HG03354 (cell line): Measurements from ENCODE around the gene CNEP1R1.
"Not testable (repeated sequence)": the region's sequence is repeated elsewhere in the genome, so short reads cannot be mapped to it uniquely, and the experiment has no call there.

ENCODE experiments used
- ATAC-seq: cut with Tn5 transposase; IDR thresholded peaks from one replicate; pipeline ENCODE4 v1.9.1; 2021; ENCODE audit warnings: mild to moderate bottlenecking; ENCODE audit not compliant: unreplicated experiment, poor library complexity, severe bottlenecking

The CNEP1R1 gene

DNA sequence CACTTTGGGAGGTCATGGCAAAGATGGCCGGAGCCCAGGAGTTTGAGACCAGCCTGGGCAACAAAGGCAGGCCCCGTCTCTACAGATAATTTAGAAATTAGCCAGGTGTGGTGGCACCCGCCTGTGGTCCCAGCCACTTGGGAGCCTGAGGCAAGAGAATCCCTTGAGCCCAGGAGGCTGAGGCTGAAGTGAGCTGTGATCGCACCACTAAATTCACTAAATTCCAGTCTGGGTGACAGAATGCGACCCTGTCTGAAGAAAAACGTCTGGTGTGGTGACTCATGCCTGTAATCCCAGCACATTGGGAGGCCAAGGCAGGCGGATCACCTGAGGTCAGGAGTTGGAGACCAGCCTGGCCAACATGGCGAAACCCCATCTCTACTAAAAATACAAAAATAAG, 10.8 kb upstream of the CNEP1R1 start:
- ATAC-seq, result not testable (repeated sequence)

DNA sequence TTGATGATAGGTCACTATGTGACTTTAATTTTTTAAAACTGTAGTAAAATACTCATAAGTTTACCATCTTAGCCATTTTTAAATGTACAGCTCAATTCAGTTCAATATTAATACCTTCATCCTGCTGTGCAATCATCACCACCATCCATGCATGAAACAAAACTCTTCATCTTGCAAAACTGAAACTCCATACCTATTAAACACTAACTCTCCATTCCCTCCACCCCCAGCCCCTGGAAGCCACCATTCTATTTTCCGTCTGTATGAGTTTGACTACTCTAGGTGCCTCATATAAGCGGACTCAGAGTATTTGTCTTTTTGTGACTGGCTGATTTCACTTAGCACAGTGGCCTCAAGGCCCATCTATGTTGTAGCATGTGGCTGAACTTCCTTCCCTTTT, 9.4 kb upstream of the CNEP1R1 start:
- ATAC-seq, result peak; percentile 50

DNA sequence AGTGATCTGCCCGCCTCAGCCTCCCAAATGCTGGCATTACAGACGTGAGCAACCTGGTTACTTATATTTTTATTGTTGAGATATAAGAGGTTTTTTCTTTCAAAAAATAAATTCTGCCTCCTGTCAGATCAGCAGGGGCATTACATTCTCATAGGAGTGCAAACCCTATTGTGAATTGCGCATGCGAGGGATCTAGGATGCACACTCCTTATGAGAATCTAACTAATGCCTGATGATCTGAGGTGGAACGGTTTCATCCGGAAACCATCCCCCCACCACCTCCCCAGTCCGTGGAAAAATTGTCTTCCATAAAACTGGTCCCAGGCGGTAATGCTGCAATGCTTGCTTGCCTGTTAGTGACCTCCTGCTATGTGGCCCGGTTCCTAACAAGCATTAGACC, 7.5 kb upstream of the CNEP1R1 start:
- no peak for ATAC-seq

DNA sequence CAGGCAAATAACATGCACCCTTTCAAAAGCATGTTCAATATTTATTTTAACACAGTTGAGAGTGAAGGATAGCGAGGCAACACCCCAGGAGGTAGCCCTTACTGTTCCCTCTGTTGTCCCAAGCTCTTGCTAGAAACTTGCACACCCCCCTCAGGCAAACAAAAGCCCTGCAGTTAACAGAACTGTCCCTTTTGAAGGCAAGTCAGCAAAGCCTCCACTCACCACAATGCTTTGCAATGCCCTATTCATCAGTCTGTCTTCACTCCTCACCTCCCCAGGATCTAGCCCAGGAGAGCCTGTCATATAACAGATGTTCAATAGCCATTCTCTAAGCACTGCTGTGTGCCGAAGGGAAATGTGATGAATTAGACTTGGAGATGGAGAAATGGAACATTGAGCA, 3.5 kb upstream of the CNEP1R1 start:
- ATAC-seq, result no peak

DNA sequence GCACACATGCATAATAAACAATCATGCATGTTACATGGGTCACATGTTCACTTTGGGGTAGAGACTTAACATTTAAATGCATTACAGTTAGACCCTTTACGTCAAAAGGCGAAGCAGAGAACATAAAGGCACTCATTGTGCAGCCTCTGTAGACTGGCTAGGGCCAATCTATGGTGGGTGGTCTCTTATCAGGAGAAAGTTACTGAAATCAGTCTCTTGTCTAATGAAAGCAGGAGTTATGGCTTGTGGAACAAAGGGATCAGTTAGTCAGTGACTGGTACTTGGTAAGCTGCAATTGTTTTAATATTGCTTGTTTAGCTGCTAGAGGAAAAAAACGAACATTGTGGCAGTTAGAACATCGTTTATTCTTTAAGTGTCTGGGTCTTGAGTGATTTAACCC, 1.4 kb upstream of the CNEP1R1 start:
- no peak for ATAC-seq

DNA sequence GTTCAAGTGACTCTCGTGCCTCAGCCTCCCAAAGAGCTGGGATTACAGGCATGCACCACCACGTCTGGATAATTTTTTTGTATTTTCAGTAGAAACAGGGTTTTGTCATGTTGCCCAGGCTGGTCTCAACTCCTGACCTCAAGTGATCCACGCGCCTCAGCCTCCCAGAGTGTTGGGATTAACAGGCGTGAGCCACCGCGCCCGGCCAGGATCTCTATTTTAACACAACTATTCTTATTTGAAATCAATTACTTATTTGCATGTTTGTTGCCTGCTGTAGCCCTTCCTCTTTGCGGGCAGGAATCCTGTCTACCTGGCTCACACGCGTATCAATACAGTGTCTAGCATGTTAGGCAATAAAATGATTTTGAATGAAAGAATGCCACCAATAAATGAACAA, 818 bp upstream of the CNEP1R1 start:
- no peak for ATAC-seq

DNA sequence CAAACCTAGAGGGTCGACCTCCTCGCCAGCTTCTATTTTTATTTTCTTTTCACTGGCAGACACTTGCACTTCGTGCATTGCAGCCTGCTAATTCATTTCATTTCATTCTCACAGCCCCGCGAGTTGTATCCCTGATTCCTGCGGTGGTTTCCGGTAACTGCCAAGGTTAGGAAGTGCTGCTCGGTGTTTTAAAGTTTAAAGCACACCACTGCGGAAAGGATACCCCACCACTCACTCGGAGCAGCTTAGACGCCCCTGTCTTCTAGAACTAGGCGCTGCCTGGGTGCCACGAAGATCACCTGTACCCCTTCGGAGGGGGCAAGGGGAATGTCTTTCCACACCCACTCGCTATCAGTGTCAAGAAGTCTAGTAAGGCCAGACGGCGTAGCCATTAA, 509 bp downstream of the CNEP1R1 start:
- ATAC-seq, result peak; percentile 16

DNA sequence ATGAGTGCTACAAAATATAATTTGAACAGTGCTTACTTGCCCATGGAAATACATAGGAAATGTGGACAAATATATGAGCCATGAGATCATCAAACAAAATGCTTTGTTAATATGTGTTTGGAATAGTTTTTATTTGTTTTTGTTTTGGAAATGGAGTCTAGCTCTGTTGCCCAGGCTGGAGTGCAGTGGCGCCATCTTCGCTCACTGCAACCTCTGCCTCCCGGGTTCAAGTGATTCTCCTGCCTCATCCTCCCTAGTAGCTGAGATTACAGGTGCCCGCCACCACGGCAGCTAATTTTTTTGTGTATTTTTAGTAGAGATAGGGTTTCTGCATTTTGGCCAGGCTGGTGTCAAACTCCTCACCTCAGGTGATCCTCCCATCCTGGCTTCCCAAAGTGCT, 2.8 kb downstream of the CNEP1R1 start:
- ATAC-seq, result no peak

DNA sequence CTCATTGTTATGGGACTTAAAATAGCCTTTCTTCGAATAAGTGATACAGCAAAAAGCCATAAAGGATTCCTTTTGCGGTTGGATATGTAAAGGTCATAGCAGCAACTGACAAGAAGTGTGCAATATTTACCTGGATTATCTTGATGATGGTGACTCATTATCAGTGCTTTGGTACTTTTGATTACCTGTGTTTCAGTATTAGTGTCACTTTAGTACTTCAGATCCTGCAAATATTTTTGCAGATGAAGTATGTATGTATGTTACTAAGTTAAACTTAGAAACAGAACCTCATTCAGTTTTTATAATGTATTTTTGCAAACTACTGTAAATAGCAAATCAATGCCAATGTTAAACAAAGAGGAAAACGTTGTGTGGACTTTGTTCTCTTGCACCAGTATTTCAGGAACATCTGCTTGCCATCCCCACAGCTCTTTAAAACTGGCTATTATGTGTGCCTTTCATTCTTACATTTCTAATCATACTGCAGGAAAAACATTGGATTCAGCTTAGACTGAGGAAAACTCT, 10.5 kb downstream of the CNEP1R1 start:
- no peak for ATAC-seq

DNA sequence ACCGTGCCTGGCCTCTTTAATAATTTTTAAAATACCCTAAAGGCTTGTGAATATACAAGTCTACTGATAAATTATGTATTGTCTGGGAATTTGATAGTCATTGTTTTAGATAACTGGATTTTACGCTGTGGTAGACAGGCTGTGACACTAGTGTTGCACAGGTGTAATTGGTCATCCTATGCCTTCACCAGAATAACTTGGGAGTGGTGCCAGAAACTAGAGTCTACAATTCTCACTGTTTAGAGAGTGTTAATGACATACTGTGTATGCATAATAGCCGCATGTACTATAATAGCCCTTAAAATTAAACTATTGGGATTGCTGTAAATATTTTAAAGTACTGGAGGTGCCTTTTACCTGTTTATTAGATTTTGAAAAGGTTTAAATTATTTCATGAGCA, 11.4 kb downstream of the CNEP1R1 start:
- ATAC-seq, result no peak

DNA sequence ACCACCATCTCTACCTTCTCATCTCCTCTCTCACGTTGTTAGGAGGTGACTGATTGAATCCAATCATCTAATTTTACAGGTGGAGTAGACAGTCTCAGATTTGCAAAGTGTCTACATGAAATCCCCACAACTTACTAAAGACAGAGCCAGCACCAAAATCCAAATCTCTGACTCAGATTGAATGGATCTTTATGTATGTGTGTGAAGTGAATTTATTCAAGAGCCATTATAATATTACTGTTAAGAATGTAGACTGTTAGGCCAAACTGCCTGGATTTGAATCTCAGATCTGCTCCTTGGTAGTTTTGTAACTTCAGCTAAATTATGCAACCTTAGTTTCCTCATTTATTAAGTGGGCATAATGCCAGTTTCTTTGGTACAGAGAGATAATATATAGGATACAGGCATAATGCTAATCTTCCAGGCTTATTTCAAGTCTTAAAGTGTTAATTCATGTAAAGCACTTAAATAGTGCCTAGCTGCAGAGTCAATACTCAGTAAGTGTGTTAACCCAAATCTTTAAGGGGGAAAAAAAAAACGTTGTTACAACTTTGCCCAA, 12.7 kb downstream of the CNEP1R1 start:
- no peak for ATAC-seq

DNA sequence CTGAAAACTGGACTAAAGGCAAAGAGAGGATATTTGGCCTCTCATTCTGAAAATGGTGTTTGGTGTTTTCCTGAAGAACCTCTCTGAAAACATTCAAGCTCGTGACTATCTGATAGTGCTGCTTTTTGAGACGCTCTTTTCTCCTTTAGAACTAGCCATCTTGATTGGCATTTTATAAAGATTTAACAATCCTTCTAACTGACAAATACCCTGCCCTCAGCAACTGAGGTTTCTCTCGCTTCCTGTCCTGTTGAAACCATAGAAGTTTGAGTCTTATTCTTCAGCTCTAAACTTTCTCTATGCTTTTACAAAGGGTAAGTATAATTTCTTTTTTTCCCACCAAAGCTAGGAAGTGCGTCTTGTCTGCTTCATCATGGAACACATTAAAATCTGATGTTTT, 13.3 kb downstream of the CNEP1R1 start:
- no peak for ATAC-seq

DNA sequence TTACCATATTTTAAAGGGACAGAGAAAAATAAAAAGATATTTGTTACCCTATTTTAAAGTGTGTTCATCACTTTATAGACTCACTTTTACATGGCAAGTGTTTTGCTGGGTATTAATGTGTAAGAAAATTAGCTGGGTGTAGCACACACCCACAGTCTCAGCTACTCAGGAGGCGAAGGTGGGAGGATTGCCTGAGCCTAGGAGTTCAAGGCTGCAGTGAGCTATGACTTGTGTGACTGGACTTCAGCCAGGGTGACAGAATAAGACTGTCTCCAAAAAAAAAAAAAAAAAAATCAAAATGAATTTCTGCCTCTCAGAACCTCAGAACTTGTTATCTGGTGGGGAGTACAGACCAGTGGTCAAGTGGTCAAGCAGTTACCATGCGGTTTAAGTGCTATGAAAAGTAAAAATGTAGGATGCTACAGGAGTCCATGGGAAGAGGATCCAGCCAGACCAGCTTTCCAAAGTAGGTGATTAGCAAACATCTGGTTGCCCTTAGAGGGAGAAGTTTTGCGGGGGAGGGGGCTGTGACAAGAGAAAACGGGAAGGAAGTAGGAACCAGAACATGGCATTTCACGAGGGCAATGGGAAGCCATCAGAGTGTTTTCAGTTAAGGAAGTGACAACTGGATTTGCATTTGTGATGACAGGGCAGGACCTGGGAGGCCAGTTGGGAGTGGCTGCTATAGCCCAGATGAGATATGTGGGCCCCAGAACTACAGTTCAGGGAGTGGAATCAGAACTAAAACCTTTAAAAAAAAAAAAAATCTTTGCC, 13.9 kb downstream of the CNEP1R1 start:
- ATAC-seq, result no peak

DNA sequence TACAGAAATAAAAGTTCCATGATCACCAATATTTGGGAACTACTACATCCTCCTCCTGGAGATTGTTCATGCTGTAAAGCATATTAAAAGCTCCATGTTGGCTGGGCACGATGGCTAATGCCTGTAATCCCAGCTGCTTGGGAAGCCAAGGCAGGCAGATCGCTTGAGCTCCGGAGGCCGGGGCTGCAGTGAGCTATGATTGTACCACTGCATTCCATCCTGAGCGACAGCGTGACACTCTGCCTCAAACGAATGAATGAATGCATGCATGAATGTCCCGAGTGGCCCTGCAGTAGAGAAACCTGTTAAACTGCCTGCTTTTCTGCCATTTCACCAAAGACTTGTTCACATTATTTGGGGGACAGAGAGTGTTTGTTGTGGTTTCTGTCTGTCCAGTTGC, 15.0 kb downstream of the CNEP1R1 start:
- no peak for ATAC-seq

DNA sequence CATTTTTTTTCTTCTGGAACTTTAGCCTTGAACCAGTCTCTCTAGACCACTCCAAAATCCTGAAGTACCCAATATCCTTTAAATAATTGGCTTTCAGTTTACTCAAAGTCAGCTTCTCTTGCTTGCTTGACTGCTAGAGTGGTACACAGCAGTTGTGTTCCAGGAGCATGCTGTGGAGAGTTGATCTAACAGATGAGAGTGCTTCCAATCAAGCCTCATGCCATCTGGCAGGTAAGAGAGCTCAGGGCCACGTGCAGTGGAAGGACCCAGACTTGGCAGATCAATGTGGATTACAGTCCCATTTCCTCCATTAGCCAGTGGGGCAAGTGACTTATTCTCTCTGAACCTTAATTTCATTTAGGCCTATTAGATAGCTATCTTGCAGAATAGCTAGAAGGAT, 15.7 kb downstream of the CNEP1R1 start:
- ATAC-seq, result no peak

DNA sequence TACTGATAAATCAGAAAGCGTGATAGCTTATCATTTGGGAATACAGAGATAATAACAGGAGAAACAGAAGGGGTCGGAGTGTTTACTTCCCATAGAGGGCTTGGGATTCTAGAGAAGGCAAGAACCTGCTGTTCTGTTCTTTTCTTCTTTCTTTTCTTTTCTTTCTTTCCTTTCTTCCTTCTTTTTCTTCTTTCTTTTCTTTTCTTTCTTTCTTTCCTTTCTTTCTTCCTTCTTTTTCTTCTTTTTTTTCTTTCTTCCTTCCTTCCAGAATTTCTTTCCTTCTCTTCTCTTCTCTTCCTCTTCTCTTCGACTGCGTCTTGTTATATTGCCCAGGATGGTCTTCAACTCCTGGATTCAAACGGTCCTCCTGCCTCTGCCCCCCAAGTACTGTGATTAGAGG, 18.3 kb downstream of the CNEP1R1 start:
- ATAC-seq, result no peak

DNA sequence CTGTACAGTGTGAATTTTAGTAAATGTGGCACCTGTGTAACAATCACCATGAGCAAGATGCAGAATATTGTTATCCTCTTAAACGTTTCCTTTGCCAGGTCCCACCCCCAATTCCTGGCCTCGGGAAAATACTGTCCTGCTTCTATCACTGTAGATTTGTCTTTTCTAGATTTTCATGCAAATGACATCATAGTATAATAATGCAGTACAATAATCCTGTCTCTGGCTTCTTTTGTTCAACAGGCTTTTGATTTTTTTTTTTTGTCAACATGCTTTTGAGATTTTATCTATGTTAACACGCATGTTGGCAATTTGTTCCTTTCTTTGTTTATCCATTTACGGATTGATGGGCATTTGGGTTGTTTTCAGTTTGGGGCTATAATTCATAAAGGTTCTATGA, 20.4 kb downstream of the CNEP1R1 start:
- ATAC-seq, result no peak

DNA sequence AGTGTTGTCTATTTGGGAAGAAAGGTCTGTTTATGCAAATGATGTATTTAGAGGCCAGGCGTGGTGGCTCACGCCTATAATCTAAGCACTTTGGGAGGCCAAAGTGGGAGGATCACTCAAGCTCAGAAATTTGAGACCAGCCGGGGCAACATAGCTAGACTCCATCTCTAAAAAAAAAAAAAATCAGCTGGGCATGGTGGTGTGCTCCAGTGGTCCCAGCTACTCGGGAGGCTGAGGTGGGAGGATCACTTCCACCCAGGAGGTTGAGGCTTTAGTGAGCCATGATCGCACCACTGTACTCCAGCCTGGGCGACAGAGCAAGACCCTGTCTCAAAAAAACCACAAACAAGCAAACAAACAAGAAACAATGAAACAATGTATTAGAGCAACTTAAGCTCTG, 21.8 kb downstream of the CNEP1R1 start:
- no peak for ATAC-seq

DNA sequence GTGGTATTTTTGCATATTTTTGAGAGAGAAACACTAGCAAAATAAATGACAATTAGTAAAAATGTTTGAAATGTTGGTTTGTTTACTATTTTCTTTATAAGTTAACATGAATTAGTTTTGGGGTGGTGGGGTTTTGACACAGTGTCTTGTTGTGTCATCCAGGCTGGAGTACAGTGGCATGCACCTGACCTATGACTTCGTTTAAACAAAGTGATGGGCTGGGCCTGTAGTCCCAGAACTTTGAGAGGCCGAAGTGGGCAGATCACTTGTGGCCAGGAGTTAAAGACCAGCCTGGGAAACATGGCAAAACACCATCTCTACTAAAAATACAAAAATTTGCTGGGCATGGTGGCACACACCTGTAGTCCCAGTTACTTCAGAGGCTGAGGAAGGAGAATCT, 22.8 kb downstream of the CNEP1R1 start:
- no peak for ATAC-seq

DNA sequence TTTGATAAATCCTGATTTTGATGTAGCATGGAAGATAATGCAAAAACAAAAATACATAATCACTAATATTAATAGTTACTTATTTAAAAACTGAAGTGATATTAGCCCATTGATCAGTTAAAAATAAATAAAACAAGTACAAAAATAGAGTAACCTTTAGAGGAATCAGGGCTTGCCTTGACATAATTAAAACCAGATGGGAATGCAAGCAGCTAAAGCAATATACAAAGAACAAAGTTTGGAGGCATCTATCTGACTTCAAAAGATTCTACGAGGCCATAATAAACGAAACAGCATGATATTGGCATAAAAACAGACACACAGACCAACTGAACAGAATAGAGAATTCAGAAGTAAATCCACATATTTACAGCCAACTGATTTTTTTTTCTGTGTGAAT, 25.8 kb downstream of the CNEP1R1 start:
- ATAC-seq, result no peak

DNA sequence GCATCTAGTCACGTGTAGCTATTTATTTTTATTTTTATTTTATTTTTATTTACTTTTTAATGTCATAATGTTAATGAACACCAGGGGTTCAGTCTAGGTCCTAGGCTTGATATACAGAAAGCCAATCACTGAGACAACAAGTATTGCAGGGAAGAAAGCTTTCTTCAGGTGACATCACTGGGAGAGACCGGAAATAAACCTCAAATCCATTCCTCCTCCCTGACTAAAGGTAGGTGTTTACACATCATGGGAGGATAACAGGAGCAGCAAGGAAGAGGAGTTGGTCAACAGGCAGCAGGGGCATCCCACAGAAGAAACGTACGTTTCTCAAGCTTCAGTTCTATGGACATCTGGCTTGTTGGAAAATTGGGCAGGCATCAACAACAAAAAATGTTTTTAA, 31.2 kb downstream of the CNEP1R1 start:
- no peak for ATAC-seq
